Measurements from ENCODE around the gene PCDHA8.

DNA sequence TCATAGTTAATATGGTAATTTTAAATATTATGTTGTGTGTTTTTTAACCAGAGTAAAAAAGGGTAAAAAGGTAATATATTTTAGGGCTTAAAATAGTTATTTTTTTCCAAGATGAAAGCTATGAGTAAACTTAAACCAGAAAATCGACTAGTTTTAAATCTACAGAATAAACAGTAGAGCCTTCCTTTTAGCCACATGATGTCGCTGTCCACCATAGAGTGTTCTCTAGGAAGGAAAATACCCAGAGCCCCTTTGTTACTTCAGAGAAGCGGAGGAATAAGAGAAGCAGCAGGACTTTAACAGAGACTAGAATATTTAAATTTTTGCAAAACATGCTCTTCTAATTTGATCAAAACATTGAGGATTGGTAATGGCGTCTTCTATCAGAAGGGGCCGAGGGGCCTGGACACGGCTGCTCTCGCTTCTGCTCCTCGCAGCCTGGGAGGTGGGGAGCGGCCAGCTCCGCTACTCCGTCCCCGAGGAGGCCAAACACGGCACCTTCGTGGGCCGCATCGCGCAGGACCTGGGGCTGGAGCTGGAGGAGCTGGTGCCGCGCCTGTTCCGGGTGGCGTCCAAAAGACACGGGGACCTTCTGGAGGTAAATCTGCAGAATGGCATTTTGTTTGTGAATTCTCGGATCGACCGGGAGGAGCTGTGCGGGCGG lies 46.3 kb upstream of the PCDHA8 start, which contains the start of gene PCDHA2:
- TF ChIP-seq, protein P1, sequence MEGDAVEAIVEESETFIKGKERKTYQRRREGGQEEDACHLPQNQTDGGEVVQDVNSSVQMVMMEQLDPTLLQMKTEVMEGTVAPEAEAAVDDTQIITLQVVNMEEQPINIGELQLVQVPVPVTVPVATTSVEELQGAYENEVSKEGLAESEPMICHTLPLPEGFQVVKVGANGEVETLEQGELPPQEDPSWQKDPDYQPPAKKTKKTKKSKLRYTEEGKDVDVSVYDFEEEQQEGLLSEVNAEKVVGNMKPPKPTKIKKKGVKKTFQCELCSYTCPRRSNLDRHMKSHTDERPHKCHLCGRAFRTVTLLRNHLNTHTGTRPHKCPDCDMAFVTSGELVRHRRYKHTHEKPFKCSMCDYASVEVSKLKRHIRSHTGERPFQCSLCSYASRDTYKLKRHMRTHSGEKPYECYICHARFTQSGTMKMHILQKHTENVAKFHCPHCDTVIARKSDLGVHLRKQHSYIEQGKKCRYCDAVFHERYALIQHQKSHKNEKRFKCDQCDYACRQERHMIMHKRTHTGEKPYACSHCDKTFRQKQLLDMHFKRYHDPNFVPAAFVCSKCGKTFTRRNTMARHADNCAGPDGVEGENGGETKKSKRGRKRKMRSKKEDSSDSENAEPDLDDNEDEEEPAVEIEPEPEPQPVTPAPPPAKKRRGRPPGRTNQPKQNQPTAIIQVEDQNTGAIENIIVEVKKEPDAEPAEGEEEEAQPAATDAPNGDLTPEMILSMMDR (IDR thresholded peaks at IDR 0.05; ENCODE audit: insufficient read depth, low read depth, low read length) = no peak
- no peak for TF ChIP-seq EZH2 (IDR thresholded peaks at IDR 0.05; ENCODE audit: insufficient read depth, low read length)
